ENCODE data around the gene SSBP4.

DNA sequence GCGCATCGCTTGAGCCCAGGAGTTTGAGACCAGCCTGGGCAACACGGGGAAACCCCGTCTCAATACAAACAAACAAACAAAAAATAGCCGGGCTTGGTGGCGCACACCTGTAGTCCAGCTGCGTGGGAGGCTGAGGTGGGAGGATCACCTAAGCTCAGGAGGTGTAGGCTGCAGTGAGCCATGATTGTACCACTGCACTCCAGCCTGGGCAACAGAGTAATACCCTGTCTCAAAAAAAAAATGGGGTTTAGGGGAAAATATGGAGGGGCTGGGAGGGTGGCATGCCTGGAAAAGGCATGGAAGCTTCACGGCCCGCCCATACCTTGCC, 20.7 kb downstream of the SSBP4 start:
- TF ChIP-seq, protein P1, sequence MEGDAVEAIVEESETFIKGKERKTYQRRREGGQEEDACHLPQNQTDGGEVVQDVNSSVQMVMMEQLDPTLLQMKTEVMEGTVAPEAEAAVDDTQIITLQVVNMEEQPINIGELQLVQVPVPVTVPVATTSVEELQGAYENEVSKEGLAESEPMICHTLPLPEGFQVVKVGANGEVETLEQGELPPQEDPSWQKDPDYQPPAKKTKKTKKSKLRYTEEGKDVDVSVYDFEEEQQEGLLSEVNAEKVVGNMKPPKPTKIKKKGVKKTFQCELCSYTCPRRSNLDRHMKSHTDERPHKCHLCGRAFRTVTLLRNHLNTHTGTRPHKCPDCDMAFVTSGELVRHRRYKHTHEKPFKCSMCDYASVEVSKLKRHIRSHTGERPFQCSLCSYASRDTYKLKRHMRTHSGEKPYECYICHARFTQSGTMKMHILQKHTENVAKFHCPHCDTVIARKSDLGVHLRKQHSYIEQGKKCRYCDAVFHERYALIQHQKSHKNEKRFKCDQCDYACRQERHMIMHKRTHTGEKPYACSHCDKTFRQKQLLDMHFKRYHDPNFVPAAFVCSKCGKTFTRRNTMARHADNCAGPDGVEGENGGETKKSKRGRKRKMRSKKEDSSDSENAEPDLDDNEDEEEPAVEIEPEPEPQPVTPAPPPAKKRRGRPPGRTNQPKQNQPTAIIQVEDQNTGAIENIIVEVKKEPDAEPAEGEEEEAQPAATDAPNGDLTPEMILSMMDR (IDR thresholded peaks at IDR 0.05) = no peak
- no peak for TF ChIP-seq ZFX (IDR thresholded peaks at IDR 0.05; ENCODE audit: borderline replicate concordance)
